Activated CD4-positive, alpha-beta memory T cell treated with anti-CD3 and anti-CD28 coated beads, Interleukin-2, amount 10 ng/mL, durations not matched to agents 7 days and 5 days (primary cell): Measurements from ENCODE around the gene WNT9A. TPM values are rescaled to one million over a fixed set of nuclear protein-coding genes. Genes with fewer than 3 reads are reported as not detected.
"Not testable (repeated sequence)": the region's sequence is repeated elsewhere in the genome, so short reads cannot be mapped to it uniquely, and the experiment has no call there.

Experiments
- CTCF ChIA-PET: fragments of 350-600 bp; sonication (Branson Sonifier 250); formaldehyde crosslinking; loops from one replicate; lab custom pipeline; 2021; ENCODE audit warnings: antibody characterized with exemption, inconsistent platforms; lab: Charles Lee
- POLR2A ChIA-PET: fragments of 350-600 bp; sonication (Branson Sonifier 250); formaldehyde crosslinking; loops from one replicate; lab custom pipeline; 2021; ENCODE audit warnings: antibody characterized with exemption; lab: Charles Lee
- DNase-seq: peaks from one replicate; pipeline ENCODE4 v3.0.0-alpha.2; 2020
- H3K27ac Mint-ChIP-seq: one replicate; pipeline ENCODE4 v1.8.0; 2021; ENCODE audit warnings: mild to moderate bottlenecking, mixed read lengths
- H3K27me3 Mint-ChIP-seq: one replicate; pipeline ENCODE4 v1.8.0; 2021; ENCODE audit warnings: mixed read lengths
- H3K36me3 Mint-ChIP-seq: one replicate; pipeline ENCODE4 v1.8.0; 2021; ENCODE audit warnings: low read depth, mixed read lengths
- H3K4me1 Mint-ChIP-seq: one replicate; pipeline ENCODE4 v1.8.0; 2021; ENCODE audit warnings: mixed read lengths
- H3K4me3 Mint-ChIP-seq: one replicate; pipeline ENCODE4 v1.8.0; 2021; ENCODE audit warnings: mild to moderate bottlenecking, mixed read lengths
- H3K9me3 Mint-ChIP-seq: one replicate; pipeline ENCODE4 v1.8.0; 2021; ENCODE audit warnings: mixed read lengths
- total RNA-seq, 2 experiments: library from RNA; stranded (reverse); gene quantifications; one replicate each; pipeline ENCODE4 v1.2.3, GENCODE V29; 2021

Gene WNT9A
- total RNA-seq, 2 experiments from 2014 or later: 1.5 to 2.0 TPM

DNA sequence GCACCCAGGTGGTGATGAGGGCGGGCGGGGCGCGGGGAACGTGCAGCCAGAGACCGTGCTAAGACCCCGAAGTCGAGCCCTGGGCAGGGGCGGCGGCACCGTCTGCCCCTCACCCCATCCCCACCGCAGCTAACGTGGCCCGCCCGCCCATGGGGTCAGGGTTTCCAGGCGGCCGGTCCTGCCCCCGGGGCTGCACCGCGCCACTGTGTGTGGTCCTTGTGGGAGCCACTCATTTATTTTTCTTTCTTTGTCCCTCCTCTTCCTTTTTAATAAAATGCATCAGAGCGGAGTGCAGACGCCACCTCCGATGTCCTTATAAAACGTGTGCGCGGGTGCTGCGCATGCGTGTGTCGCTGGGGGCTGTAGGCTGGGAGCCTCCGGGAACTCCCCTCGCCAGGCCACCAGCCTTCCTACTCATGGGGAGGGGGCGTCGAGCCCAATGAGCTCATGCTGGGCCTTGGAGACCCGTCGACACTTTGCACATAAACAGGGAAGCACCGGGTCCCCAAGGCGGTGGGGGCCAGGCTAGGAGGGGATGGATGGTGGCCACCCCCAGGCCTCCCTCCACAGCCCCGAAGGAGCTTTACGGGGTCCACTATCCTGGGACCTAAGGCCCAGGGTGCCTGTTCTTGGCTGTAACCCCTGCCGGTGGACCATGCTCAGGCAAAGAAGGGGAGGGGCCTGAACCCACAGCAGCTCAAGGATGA is 59.9 kb downstream of the WNT9A start:
- ChIA-PET POLR2A (no interaction called here), CTCF (no interaction called here)
- Mint-ChIP-seq H3K27ac (no peak overlapping the region), H3K36me3 (no peaks in the 10 kb centered on the region), H3K9me3 (no peaks in the 10 kb centered on the region), H3K4me1 (peaks cover 22% of the 10 kb centered on the region), H3K4me3 (no peak overlapping the region), H3K27me3 (no peaks in the 10 kb centered on the region)
- DNase-seq: peak; percentile 17

GRCh38 chr1:227886993-227887696 is 60.6 kb downstream of the WNT9A start:
- peak; percentile 35 for DNase-seq
- Mint-ChIP-seq H3K27ac (peak overlapping the region; percentile 49), H3K4me1 (peaks cover 24% of the 10 kb centered on the region), H3K36me3 (no peaks in the 10 kb centered on the region), H3K27me3 (no peaks in the 10 kb centered on the region), H3K4me3 (no peak overlapping the region), H3K9me3 (no peaks in the 10 kb centered on the region)
- POLR2A ChIA-PET: interaction anchor here (1.0 to 1.4 kb wide), 2 partner anchors 18 to 195 kb away, joined by 4 read pairs; partner anchors contain the start of gene ARF1
- CTCF ChIA-PET: interaction anchor here (1.5 kb wide), 1 partner anchor 344 kb away, joined by 3 read pairs; no protein-coding TSS in a partner anchor

GRCh38 chr1:227886503-227886961 is 61.2 kb downstream of the WNT9A start:
- peak overlapping the region; percentile 49 for H3K27ac Mint-ChIP-seq
- peaks cover 2% of the 10 kb centered on the region for H3K27me3 Mint-ChIP-seq
- no peak overlapping the region for H3K4me3 Mint-ChIP-seq
- ChIA-PET POLR2A (interaction anchor here (1.0 to 1.4 kb wide), 2 partner anchors 17 to 196 kb away, joined by 4 read pairs; partner anchors contain the start of gene ARF1), CTCF (interaction anchor here (1.5 kb wide), 1 partner anchor 344 kb away, joined by 3 read pairs; no protein-coding TSS in a partner anchor)
- DNase-seq: peak; percentile 15
- H3K4me1 Mint-ChIP-seq: peaks cover 24% of the 10 kb centered on the region
- no peaks in the 10 kb centered on the region for H3K9me3 Mint-ChIP-seq
- no peaks in the 10 kb centered on the region for H3K36me3 Mint-ChIP-seq

DNA sequence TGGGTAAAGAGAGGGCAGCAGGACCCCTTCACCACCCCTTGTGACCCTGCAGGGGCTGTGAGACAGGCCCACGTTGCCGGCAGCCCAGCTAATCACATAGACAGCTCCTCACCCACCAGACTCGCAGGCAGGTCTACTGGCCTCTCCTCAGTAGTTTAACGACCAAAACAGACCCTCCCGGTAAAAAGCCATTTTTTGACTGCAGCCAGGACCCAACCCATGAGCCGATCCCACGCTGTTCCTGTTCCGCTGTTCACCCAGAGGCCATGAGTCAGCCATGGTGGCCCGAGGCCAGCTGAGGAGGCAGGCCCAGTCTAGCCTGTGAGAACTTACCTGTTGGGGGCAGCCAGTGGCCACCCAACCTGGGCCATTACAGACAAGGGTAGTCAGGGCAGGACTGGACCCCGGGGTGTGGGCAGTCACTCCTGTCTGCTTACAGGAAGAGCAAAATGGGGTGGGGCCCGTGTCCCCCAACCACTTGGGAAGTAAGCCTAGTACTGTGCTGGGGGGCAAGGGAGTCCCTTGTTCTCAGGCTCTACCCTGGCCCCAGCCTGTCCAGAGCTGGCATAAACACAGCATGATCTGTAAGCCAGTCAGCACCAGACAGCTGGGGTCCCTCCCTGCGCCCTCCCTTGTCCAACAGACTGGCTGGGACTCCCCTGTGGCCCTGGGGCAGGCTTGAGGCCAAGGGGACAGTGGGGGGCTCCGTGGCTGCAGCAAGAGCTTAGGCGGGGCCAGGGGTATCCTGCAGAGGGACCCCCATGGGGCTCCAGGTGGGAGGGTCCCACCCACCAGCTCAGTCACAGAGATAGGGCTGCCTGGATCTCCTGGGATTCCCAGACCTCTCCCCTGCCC is 61.9 kb downstream of the WNT9A start:
- Mint-ChIP-seq H3K4me1 (peaks cover 24% of the 10 kb centered on the region), H3K27ac (peak overlapping the region; percentile 87), H3K27me3 (peaks cover 3% of the 10 kb centered on the region), H3K9me3 (no peaks in the 10 kb centered on the region), H3K4me3 (peak overlapping the region; percentile 18), H3K36me3 (no peaks in the 10 kb centered on the region)
- POLR2A ChIA-PET: interaction anchor here (1.0 to 1.4 kb wide), 3 partner anchors 13 to 196 kb away, joined by 3 to 4 read pairs (median 4); partner anchors contain the start of gene ARF1
- peak; percentile 26 for DNase-seq
- CTCF ChIA-PET: interaction anchor here (1.5 kb wide), 1 partner anchor 343 kb away, joined by 3 read pairs; no protein-coding TSS in a partner anchor

DNA sequence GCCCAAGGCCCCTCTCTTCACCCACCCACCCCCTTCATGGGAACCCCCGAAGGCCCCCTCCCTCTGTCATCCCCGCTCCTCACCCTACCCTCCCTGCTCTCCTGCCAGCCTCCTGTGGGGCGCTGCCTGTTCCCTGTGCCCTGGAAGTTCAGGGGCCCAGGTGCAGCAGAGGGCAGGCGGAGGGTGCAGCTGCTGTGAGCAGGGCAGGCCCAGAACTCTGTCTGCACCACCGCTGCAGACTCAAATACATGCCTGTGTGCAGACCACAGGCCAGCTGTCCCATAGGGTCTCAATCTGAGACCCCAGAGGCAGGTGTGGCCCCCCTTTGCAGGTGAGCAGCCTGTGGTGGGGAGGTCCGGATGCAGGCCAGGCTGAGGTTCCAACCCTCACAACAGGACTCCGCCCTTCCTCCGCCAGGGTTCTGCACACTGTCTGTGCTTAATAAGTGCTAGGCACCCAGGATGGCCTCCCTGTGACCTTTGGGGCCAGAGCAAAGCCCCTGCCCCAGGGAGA is 62.5 kb downstream of the WNT9A start:
- Mint-ChIP-seq H3K9me3 (no peaks in the 10 kb centered on the region), H3K27ac (peak overlapping the region; percentile 87), H3K4me1 (peaks cover 24% of the 10 kb centered on the region), H3K4me3 (peak overlapping the region; percentile 18), H3K36me3 (no peaks in the 10 kb centered on the region), H3K27me3 (peaks cover 10% of the 10 kb centered on the region)
- POLR2A ChIA-PET: interaction anchor here (1.2 kb wide), 1 partner anchor 14 kb away, joined by 3 read pairs; no protein-coding TSS in a partner anchor
- CTCF ChIA-PET: no interaction called here
- peak; percentile 64 for DNase-seq

DNA sequence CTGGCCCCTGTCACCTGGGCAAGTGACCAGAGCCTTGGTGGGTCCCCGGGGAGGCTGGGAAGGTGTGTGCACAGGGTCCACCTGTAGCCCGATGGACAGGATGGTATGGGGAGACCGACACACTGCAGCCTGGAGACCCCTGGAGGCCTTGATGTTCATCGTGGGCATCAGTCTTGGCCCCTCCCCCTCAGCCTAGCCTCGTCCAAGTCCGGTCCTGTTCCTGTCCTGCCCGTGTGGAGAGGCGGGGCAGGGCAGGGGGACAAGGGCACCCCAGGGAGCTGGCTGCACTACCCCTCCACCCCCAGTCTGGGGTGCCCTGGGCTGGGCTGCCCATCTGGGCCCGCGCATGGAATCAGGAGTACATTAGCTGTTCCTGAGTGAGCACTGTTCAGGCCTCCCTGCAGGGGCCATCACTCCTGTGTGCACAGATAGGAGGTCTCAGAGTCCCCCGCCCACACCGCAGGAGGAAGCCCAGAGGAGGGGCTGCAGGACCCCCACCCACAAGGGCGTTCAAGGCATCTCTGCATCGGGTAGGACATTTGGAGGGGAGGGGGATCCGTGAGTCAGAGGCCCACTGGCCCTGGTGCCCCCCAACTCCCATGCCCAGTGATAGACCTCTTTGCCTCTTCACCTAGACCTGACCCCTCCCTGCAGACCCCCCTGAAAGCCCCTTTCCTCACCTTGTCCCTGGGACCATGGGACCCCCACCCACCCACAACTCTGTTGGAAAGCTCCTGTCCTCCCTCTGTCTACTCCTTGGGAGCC is 63.2 kb downstream of the WNT9A start:
- DNase-seq: peak; percentile 15
- no peaks in the 10 kb centered on the region for H3K9me3 Mint-ChIP-seq
- POLR2A ChIA-PET: no interaction called here

GRCh38 chr1:227883641-227884301 is 64.0 kb downstream of the WNT9A start:
- CTCF ChIA-PET: no interaction called here
- Mint-ChIP-seq H3K4me3 (no peak overlapping the region), H3K4me1 (peaks cover 24% of the 10 kb centered on the region), H3K36me3 (no peaks in the 10 kb centered on the region), H3K9me3 (no peaks in the 10 kb centered on the region), H3K27me3 (peaks cover 16% of the 10 kb centered on the region), H3K27ac (no peak overlapping the region)
- DNase-seq: no peak
- POLR2A ChIA-PET: no interaction called here

More for the DNA sequence above, 63.2 kb downstream of the WNT9A start:
- H3K4me3 Mint-ChIP-seq: no peak overlapping the region
- H3K27ac Mint-ChIP-seq: peak overlapping the region; percentile 87
- CTCF ChIA-PET: no interaction called here
- H3K4me1 Mint-ChIP-seq: peaks cover 24% of the 10 kb centered on the region
- H3K36me3 Mint-ChIP-seq: no peaks in the 10 kb centered on the region
- peaks cover 13% of the 10 kb centered on the region for H3K27me3 Mint-ChIP-seq

DNA sequence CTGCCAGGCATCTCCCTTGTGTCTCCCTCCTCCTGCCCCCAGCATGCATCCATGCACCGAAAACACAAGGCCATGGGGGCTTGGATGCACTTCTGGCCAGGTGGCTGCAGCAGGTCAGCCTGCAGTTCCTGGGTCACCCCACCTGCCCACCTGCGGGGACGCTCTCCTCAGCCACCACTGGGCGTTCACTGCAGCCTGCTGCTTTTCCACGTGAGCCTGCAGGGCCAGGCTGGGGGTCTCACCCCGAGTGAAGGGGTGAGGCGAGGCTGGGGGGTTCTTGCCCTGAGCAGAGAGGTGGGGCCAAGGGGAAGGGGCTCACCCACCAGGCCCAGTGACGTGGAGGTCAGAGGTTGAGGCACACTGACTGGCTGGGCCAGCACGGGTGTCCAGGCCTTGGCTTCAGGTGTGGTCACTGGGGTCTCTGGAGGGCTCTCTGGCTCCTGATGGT is 64.6 kb downstream of the WNT9A start:
- DNase-seq: no peak
- Mint-ChIP-seq H3K27ac (no peak overlapping the region), H3K4me1 (peaks cover 24% of the 10 kb centered on the region), H3K36me3 (no peaks in the 10 kb centered on the region), H3K4me3 (no peak overlapping the region), H3K27me3 (peaks cover 16% of the 10 kb centered on the region), H3K9me3 (no peaks in the 10 kb centered on the region)
- ChIA-PET POLR2A (no interaction called here), CTCF (no interaction called here)

DNA sequence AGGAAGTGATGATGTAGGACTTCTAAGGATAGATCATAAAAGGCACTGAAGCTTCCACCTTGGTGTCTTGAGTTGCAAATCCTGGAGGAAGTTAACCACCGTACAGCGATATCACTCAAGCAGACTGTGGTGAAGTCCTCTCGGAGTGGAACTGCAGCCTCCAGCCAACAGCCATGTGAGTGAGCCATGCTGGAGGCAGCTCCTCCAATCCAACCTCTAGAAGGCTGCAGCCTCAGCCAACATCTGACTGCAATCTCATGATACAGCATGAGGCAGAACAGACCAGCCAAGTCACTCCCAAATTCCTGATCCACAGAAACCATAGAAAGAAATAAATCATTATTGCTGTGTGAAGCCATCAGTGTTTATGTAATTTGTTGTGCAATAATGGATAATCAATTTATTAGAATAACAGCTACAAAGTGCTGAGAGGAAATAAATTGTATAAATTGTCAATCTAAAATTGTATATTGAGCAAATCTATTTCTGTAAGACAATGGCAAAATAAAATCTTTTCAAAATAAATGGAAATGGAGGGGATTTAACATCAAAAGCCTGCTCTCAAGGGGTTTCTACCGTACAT is 67.3 kb downstream of the WNT9A start:
- peaks cover 14% of the 10 kb centered on the region for H3K4me1 Mint-ChIP-seq
- POLR2A ChIA-PET: no interaction called here
- no peaks in the 10 kb centered on the region for H3K9me3 Mint-ChIP-seq
- H3K27me3 Mint-ChIP-seq: peaks cover 20% of the 10 kb centered on the region
- no peak for DNase-seq
- H3K4me3 Mint-ChIP-seq: no peak overlapping the region
- CTCF ChIA-PET: no interaction called here
- H3K36me3 Mint-ChIP-seq: no peaks in the 10 kb centered on the region
- no peak overlapping the region for H3K27ac Mint-ChIP-seq

DNA sequence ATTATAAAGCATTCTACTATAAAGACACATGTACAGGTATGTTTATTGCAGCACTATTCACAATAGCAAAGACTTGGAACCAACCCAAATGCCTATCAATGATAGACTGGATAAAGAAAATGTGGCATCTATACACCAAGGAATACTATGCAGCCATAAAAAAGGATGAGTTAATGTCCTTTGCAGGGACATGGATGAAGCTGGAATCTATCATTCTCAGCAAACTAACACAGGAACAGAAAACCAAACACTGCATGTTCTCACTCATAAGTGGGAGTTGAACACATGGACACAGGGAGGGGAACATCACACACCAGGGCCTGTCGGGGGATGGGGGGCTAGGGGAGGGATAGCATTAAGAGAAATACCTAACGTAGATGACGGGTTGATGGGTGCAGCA is 69.9 kb downstream of the WNT9A start:
- not testable (repeated sequence) for H3K4me3 Mint-ChIP-seq, H3K4me1 Mint-ChIP-seq, DNase-seq

GRCh38 chr1:227871892-227872291 is 75.8 kb downstream of the WNT9A start:
- peaks cover 28% of the 10 kb centered on the region for H3K27me3 Mint-ChIP-seq
- POLR2A ChIA-PET: not testable (repeated sequence)

More for the DNA sequence above, 69.9 kb downstream of the WNT9A start:
- peaks cover 39% of the 10 kb centered on the region for H3K27me3 Mint-ChIP-seq
- CTCF ChIA-PET, H3K27ac Mint-ChIP-seq, POLR2A ChIA-PET, H3K36me3 Mint-ChIP-seq, H3K9me3 Mint-ChIP-seq: not testable (repeated sequence)

More at GRCh38 chr1:227871892-227872291, 75.8 kb downstream of the WNT9A start:
- H3K27ac Mint-ChIP-seq, H3K9me3 Mint-ChIP-seq, CTCF ChIA-PET, H3K4me3 Mint-ChIP-seq, DNase-seq, H3K36me3 Mint-ChIP-seq: not testable (repeated sequence)
- H3K4me1 Mint-ChIP-seq: peaks cover 29% of the 10 kb centered on the region
